ENCODE measurements around the gene MORN4.

MORN4 gene

DNA sequence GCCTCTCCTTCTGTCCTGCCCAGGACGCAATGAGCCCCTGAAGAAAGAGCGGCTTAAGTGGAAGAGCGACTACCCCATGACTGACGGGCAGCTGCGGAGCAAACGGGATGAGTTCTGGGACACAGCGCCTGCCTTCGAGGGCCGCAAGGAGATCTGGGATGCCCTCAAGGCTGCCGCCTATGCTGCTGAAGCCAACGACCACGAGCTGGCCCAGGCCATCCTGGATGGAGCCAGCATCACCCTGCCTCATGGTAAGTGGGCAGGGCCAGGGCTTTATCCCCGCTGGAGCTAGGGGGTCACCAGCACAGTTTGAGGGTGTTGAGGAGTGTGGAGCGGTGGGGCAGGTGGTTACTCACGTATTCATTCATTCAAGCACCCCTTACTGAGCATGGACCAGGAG lies 65.4 kb downstream of the MORN4 start:
- Histone ChIP-seq H3K9me3 (ENCODE audit: control insufficient read depth, insufficient read depth, low read depth, low read length) (no peaks in the 10 kb centered on the region), H3K4me3 (ENCODE audit: low read depth, low read length) (no peak overlapping the region), H3K27ac (ENCODE audit: extremely low read depth, low read depth, low read length) (no peak overlapping the region), H3K4me1 (ENCODE audit: control insufficient read depth, insufficient read depth, low read length) (peaks cover 2% of the 10 kb centered on the region; the same call in 1 of the 2 replicates), H3K36me3 (ENCODE audit: control insufficient read depth in 2 of 2, insufficient read depth in 1 of 2, low read length in 2 of 2) (peaks cover 0 to 12% of the 10 kb centered on the region in 2 experiments; a peak in 2 of 3 replicates)
- ChIA-PET POLR2A (no interaction called here), CTCF (interaction anchor here (0.6 to 2.4 kb wide), 3 partner anchors 14 to 160 kb away, joined by 3 to 7 read pairs (median 4); no protein-coding TSS in a partner anchor)
- TF ChIP-seq ZNF280D (tag by site-specific recombination; IDR thresholded peaks at IDR 0.05) = no peak
- TF ChIP-seq, protein P1, sequence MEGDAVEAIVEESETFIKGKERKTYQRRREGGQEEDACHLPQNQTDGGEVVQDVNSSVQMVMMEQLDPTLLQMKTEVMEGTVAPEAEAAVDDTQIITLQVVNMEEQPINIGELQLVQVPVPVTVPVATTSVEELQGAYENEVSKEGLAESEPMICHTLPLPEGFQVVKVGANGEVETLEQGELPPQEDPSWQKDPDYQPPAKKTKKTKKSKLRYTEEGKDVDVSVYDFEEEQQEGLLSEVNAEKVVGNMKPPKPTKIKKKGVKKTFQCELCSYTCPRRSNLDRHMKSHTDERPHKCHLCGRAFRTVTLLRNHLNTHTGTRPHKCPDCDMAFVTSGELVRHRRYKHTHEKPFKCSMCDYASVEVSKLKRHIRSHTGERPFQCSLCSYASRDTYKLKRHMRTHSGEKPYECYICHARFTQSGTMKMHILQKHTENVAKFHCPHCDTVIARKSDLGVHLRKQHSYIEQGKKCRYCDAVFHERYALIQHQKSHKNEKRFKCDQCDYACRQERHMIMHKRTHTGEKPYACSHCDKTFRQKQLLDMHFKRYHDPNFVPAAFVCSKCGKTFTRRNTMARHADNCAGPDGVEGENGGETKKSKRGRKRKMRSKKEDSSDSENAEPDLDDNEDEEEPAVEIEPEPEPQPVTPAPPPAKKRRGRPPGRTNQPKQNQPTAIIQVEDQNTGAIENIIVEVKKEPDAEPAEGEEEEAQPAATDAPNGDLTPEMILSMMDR (tag by site-specific recombination; IDR thresholded peaks at IDR 0.05) = no peak
- TF ChIP-seq, protein P2, sequence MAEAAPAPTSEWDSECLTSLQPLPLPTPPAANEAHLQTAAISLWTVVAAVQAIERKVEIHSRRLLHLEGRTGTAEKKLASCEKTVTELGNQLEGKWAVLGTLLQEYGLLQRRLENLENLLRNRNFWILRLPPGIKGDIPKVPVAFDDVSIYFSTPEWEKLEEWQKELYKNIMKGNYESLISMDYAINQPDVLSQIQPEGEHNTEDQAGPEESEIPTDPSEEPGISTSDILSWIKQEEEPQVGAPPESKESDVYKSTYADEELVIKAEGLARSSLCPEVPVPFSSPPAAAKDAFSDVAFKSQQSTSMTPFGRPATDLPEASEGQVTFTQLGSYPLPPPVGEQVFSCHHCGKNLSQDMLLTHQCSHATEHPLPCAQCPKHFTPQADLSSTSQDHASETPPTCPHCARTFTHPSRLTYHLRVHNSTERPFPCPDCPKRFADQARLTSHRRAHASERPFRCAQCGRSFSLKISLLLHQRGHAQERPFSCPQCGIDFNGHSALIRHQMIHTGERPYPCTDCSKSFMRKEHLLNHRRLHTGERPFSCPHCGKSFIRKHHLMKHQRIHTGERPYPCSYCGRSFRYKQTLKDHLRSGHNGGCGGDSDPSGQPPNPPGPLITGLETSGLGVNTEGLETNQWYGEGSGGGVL (tag by site-specific recombination; IDR thresholded peaks at IDR 0.05) = no peak
- TF ChIP-seq KLF16 (tag by site-specific recombination; IDR thresholded peaks at IDR 0.05) = no peak
- TF ChIP-seq ZNF404 (tag by site-specific recombination; IDR thresholded peaks at IDR 0.05) = no peak

- H3K4me3 ChIP-seq (ENCODE audit: low read depth, low read length) = no peak overlapping the region
- POLR2A ChIA-PET = no interaction called here
- CTCF ChIA-PET = interaction anchor here (0.7 kb wide), 1 partner anchor 8 kb away, joined by 3 read pairs; no protein-coding TSS in a partner anchor
- H3K9me3 ChIP-seq (ENCODE audit: control insufficient read depth, insufficient read depth, low read depth, low read length) = no peaks in the 10 kb centered on the region
- H3K27ac ChIP-seq (ENCODE audit: extremely low read depth, low read depth, low read length) = no peak overlapping the region
- H3K4me1 ChIP-seq (ENCODE audit: control insufficient read depth, insufficient read depth, low read length) = 0 out of 2 replicates have a peak, but pooled peaks cover 2% of the 10 kb centered on the region
- H3K36me3 ChIP-seq (ENCODE audit: control insufficient read depth in 2 of 2, insufficient read depth in 1 of 2, low read length in 2 of 2) = peaks cover 0 to 12% of the 10 kb centered on the region in 2 experiments; a peak in 2 of 3 replicates
- TF ChIP-seq ZNF114 (tag by site-specific recombination; IDR thresholded peaks at IDR 0.05) (no peak), ZNF133 (tag by site-specific recombination; IDR thresholded peaks at IDR 0.05) (no peak), ZNF626 (tag by site-specific recombination; IDR thresholded peaks at IDR 0.05) (no peak), HOXC10 (CRISPR knock-in tag; IDR thresholded peaks at IDR 0.05) (no peak), ZFP3 (tag by site-specific recombination; IDR thresholded peaks at IDR 0.05; ENCODE audit: low read depth) (no peak), KLF10 (tag by site-specific recombination; IDR thresholded peaks at IDR 0.05) (no peak), ZNF416 (tag by site-specific recombination; IDR thresholded peaks at IDR 0.05) (no peak), ZNF658 (tag by site-specific recombination; IDR thresholded peaks at IDR 0.05) (no peak), ZNF2 (tag by site-specific recombination; IDR thresholded peaks at IDR 0.05) (no peak), ZNF585B (tag by site-specific recombination; IDR thresholded peaks at IDR 0.05) (no peak), ZNF239 (tag by site-specific recombination; IDR thresholded peaks at IDR 0.05) (no peak), ZNF473 (tag by site-specific recombination; IDR thresholded peaks at IDR 0.05) (no peak), GLI2 (tag by site-specific recombination; IDR thresholded peaks at IDR 0.05; ENCODE audit: borderline replicate concordance, low read depth) (no peak), ZNF514 (tag by site-specific recombination; IDR thresholded peaks at IDR 0.05) (no peak), GFI1B (tag by site-specific recombination; IDR thresholded peaks at IDR 0.05) (no peak)
- TF ChIP-seq, protein P3, sequence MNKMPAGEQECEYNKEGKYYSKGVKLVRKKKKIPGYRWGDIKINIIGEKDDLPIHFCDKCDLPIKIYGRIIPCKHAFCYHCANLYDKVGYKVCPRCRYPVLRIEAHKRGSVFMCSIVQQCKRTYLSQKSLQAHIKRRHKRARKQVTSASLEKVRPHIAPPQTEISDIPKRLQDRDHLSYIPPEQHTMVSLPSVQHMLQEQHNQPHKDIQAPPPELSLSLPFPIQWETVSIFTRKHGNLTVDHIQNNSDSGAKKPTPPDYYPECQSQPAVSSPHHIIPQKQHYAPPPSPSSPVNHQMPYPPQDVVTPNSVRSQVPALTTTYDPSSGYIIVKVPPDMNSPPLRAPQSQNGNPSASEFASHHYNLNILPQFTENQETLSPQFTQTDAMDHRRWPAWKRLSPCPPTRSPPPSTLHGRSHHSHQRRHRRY (tag by site-specific recombination; IDR thresholded peaks at IDR 0.05) = no peak
- TF ChIP-seq, protein P4, sequence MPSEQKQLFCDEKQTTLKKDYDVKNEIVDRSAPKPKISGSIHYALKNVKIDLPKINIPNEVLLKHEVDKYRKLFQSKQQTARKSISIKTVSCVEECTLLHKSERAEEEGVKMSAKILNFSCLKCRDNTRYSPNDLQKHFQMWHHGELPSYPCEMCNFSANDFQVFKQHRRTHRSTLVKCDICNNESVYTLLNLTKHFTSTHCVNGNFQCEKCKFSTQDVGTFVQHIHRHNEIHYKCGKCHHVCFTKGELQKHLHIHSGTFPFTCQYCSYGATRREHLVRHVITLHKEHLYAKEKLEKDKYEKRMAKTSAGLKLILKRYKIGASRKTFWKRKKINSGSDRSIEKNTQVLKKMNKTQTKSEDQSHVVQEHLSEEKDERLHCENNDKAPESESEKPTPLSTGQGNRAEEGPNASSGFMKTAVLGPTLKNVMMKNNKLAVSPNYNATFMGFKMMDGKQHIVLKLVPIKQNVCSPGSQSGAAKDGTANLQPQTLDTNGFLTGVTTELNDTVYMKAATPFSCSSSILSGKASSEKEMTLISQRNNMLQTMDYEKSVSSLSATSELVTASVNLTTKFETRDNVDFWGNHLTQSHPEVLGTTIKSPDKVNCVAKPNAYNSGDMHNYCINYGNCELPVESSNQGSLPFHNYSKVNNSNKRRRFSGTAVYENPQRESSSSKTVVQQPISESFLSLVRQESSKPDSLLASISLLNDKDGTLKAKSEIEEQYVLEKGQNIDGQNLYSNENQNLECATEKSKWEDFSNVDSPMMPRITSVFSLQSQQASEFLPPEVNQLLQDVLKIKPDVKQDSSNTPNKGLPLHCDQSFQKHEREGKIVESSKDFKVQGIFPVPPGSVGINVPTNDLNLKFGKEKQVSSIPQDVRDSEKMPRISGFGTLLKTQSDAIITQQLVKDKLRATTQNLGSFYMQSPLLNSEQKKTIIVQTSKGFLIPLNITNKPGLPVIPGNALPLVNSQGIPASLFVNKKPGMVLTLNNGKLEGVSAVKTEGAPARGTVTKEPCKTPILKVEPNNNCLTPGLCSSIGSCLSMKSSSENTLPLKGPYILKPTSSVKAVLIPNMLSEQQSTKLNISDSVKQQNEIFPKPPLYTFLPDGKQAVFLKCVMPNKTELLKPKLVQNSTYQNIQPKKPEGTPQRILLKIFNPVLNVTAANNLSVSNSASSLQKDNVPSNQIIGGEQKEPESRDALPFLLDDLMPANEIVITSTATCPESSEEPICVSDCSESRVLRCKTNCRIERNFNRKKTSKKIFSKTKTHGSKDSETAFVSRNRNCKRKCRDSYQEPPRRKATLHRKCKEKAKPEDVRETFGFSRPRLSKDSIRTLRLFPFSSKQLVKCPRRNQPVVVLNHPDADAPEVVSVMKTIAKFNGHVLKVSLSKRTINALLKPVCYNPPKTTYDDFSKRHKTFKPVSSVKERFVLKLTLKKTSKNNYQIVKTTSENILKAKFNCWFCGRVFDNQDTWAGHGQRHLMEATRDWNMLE (tag by site-specific recombination; conservative IDR thresholded peaks at IDR 0.05; ENCODE audit: low read depth) = no peak
These were observed 66.8 kb downstream of the MORN4 start for GRCh38 chr10:97566336-97566996.
